HEK293T (cell line): Measurements from ENCODE around the gene PITPNC1.

ENCODE experiments used
- CTCF ChIA-PET: fragments of 350-600 bp; formaldehyde crosslinking; extraction: SDS; loops from one replicate; lab custom pipeline; 2021; ENCODE audit warnings: antibody characterized with exemption, inconsistent platforms; lab: Yijun Ruan, JAX
- POLR2A ChIA-PET: fragments of 350-600 bp; formaldehyde crosslinking; extraction: SDS; loops from one replicate; lab custom pipeline; 2020; ENCODE audit warnings: antibody characterized with exemption, inconsistent platforms; lab: Yijun Ruan, JAX
- DNase-seq: peaks from one replicate; pipeline ENCODE4 v3.0.0; 2012; ENCODE audit warnings: mixed read lengths; ENCODE audit errors: extremely low spot score
- ARNT ChIP-seq: fragments of 450-650 bp; IDR thresholded peaks from 2 replicates; pipeline ENCODE4 v1.6.1; 2017; ENCODE audit warnings: mild to moderate bottlenecking
- BHLHE40 ChIP-seq: fragments of 450-650 bp; IDR thresholded peaks from 2 replicates; pipeline ENCODE4 v1.6.1; 2016; ENCODE audit warnings: mild to moderate bottlenecking, moderate library complexity, borderline replicate concordance
- CTBP1 ChIP-seq: fragments of 450-650 bp; IDR thresholded peaks from 2 replicates; pipeline ENCODE4 v1.6.1; 2016; ENCODE audit warnings: borderline replicate concordance
- ELF4 ChIP-seq: fragments of 450-650 bp; IDR thresholded peaks from 2 replicates; pipeline ENCODE4 v1.6.1; 2017; ENCODE audit warnings: antibody characterized with exemption
- FOXA1 ChIP-seq: fragments of 450-650 bp; IDR thresholded peaks from 2 replicates; pipeline ENCODE4 v1.6.1; 2016; ENCODE audit warnings: mild to moderate bottlenecking
- FOXK2 ChIP-seq: fragments of 450-650 bp; IDR thresholded peaks from 2 replicates; pipeline ENCODE4 v1.6.1; 2016; ENCODE audit warnings: mild to moderate bottlenecking
- FOXM1 ChIP-seq: fragments of 450-650 bp; IDR thresholded peaks from 2 replicates; pipeline ENCODE4 v1.6.1; 2017; ENCODE audit warnings: mild to moderate bottlenecking, borderline replicate concordance
- HDGF ChIP-seq: fragments of 450-650 bp; IDR thresholded peaks from 2 replicates; pipeline ENCODE4 v1.6.1; 2017; ENCODE audit warnings: antibody characterized with exemption, borderline replicate concordance
- L3MBTL2 ChIP-seq: fragments of 450-650 bp; conservative IDR thresholded peaks from 2 replicates; pipeline ENCODE4 v1.6.1; 2016; ENCODE audit warnings: mild to moderate bottlenecking
- LEF1 ChIP-seq: fragments of 450-650 bp; IDR thresholded peaks from 2 replicates; pipeline ENCODE4 v1.6.1; 2017; ENCODE audit warnings: mild to moderate bottlenecking, borderline replicate concordance
- NFRKB ChIP-seq: fragments of 450-650 bp; IDR thresholded peaks from 2 replicates; pipeline ENCODE4 v1.6.1; 2016; ENCODE audit warnings: mild to moderate bottlenecking, moderate library complexity
- SP1 ChIP-seq: fragments of 450-650 bp; IDR thresholded peaks from 2 replicates; pipeline ENCODE4 v1.6.1; 2017
- SUZ12 ChIP-seq: fragments of 450-650 bp; IDR thresholded peaks from 2 replicates; pipeline ENCODE4 v1.6.1; 2016; ENCODE audit warnings: mild to moderate bottlenecking
- TARDBP ChIP-seq: fragments of 450-650 bp; IDR thresholded peaks from 2 replicates; pipeline ENCODE4 v1.6.1; 2016
- ZNF384 ChIP-seq: fragments of 450-650 bp; IDR thresholded peaks from 2 replicates; pipeline ENCODE4 v1.6.1; 2016
- TF ChIP-seq, protein P1 (sequence below): fragments of 450-650 bp; IDR thresholded peaks from 2 replicates; pipeline ENCODE4 v1.6.1; 2016

Gene PITPNC1

GRCh38 chr17:67412032-67412431, 35.0 kb downstream of the PITPNC1 start:
- no peak for TF ChIP-seq HDGF
- TF ChIP-seq NFRKB = no peak
- TF ChIP-seq FOXK2 = no peak
- TF ChIP-seq FOXM1 = no peak
- TF ChIP-seq SUZ12 = no peak
- no peak for TF ChIP-seq BHLHE40
- no peak for TF ChIP-seq L3MBTL2
- TF ChIP-seq, protein P1, sequence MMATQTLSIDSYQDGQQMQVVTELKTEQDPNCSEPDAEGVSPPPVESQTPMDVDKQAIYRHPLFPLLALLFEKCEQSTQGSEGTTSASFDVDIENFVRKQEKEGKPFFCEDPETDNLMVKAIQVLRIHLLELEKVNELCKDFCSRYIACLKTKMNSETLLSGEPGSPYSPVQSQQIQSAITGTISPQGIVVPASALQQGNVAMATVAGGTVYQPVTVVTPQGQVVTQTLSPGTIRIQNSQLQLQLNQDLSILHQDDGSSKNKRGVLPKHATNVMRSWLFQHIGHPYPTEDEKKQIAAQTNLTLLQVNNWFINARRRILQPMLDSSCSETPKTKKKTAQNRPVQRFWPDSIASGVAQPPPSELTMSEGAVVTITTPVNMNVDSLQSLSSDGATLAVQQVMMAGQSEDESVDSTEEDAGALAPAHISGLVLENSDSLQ = no peak
- TF ChIP-seq ZNF384 = no peak
- no peak for TF ChIP-seq ARNT
- TF ChIP-seq FOXA1 = no peak
- TF ChIP-seq SP1 = no peak
- no peak for TF ChIP-seq ELF4
- TF ChIP-seq TARDBP = no peak
- TF ChIP-seq CTBP1 = no peak
- TF ChIP-seq LEF1 = no peak
- ChIA-PET POLR2A (no interaction called here), CTCF (no interaction called here)
- no peak for DNase-seq

DNA sequence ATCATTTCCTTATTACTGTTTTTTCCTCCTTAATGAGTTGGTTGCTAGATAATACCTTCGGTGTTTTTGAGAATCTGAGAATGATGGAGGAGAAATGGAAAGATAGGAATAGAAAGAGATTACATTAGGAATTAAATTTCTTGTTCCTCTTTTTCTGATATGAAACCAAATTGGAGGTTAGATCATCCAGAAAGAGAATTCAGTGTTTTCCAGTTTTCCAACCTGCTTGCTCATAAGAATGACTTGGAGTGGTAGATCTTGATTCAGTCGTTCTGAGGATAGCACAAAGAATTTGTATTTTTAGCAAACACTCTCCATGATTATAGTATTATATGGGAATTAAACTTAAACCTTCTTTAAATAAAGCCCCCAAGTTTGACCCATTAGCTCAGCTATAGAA, 35.9 kb downstream of the PITPNC1 start:
- no peak for TF ChIP-seq BHLHE40
- DNase-seq = no peak
- POLR2A ChIA-PET = no interaction called here
- CTCF ChIA-PET = no interaction called here

DNA sequence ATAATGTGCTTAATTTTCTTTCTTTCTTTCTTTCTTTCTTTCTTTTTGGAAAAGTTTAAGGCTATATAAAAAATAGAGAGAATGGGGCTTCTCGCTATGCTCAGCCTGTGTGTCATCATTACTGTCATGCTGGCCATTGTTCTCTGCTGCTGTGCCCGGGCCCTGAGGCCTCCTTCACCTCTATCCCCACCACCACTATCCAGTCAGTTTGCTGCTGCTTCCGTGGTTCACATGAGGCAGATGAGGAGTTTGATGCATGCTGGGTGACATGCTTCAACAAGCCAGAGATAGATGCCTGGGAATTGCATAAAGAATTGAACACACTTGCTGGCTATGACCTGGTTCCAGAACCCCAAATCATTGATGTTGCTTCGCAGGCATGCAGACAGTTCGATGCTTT, 36.3 kb downstream of the PITPNC1 start:
- DNase-seq = no peak
- no peak for TF ChIP-seq FOXK2
- no peak for TF ChIP-seq NFRKB
- no peak for TF ChIP-seq BHLHE40
- TF ChIP-seq FOXA1 = no peak
- no peak for TF ChIP-seq SUZ12
- no peak for TF ChIP-seq FOXM1
- no peak for TF ChIP-seq HDGF
- no peak for TF ChIP-seq LEF1
- no peak for TF ChIP-seq ZNF384
- TF ChIP-seq L3MBTL2 = no peak
- TF ChIP-seq ARNT = no peak
- TF ChIP-seq, protein P1 = no peak
- no peak for TF ChIP-seq TARDBP
- ChIA-PET CTCF (no interaction called here), POLR2A (no interaction called here)

GRCh38 chr17:67414130-67414529, 37.0 kb downstream of the PITPNC1 start:
- POLR2A ChIA-PET = no interaction called here

GRCh38 chr17:67414559-67414958, 37.5 kb downstream of the PITPNC1 start:
- DNase-seq = no peak
- CTCF ChIA-PET = no interaction called here
- TF ChIP-seq, protein P1 = no peak
- TF ChIP-seq BHLHE40 (no peak), FOXK2 (no peak), ARNT (no peak), LEF1 (no peak), ELF4 (no peak), L3MBTL2 (no peak), NFRKB (no peak), SP1 (no peak), SUZ12 (no peak)
- POLR2A ChIA-PET = no interaction called here

More at GRCh38 chr17:67414130-67414529, 37.0 kb downstream of the PITPNC1 start:
- DNase-seq = no peak
- TF ChIP-seq L3MBTL2 = no peak
- no peak for TF ChIP-seq FOXA1
- TF ChIP-seq ZNF384 = no peak
- no peak for TF ChIP-seq NFRKB
- TF ChIP-seq FOXK2 = no peak
- TF ChIP-seq SUZ12 = no peak
- TF ChIP-seq CTBP1 = no peak
- no peak for TF ChIP-seq FOXM1
- TF ChIP-seq SP1 = no peak
- no peak for TF ChIP-seq ARNT
- TF ChIP-seq ELF4 = no peak
- TF ChIP-seq HDGF = no peak
- TF ChIP-seq, protein P1 = no peak
- TF ChIP-seq TARDBP = no peak
- no peak for TF ChIP-seq BHLHE40
- CTCF ChIA-PET = no interaction called here

DNA sequence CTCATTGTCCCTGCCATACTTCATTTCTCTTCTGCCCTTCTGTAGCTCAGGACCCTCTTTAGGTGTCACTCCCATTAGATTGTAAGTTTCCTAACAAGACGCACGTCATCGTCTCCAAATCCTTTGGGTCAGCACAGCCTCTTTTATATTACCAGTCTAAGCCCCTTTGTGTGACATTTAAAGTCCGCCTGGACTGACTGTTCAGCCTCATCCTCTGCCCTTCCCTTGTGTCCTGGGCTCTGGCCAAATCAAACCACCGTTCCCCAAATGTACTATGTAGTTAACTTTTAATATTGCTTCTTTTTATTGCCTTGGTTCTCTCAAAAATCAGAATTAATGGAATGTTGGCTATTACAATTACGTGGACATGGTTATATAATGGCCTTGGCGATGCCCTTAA, 38.2 kb downstream of the PITPNC1 start:
- DNase-seq = no peak
- TF ChIP-seq LEF1 (no peak), FOXK2 (no peak), ZNF384 (no peak), TARDBP (no peak), FOXM1 (no peak), HDGF (no peak), FOXA1 (no peak), NFRKB (no peak), BHLHE40 (no peak)
- TF ChIP-seq, protein P1 = no peak
- ChIA-PET POLR2A (no interaction called here), CTCF (no interaction called here)
